Panc1 (cell line): Measurements from ENCODE around the gene NARS2.

Source experiments
- POLR2AphosphoS5 ChIP-seq: IDR thresholded peaks from 2 replicates; pipeline ENCODE4 v1.6.1; 2012; ENCODE audit warnings: mild to moderate bottlenecking, low read depth, low read length, moderate library complexity
- REST ChIP-seq, 2 experiments: IDR thresholded peaks; 2 replicates each; pipeline ENCODE4 v1.6.1; 2011 to 2012; ENCODE audit warnings: low read depth in 2 of 2, control low read depth in 1 of 2, low read length in 1 of 2, mild to moderate bottlenecking in 1 of 2, moderate library complexity in 1 of 2; ENCODE audit not compliant: insufficient read depth in 1 of 2
- TF ChIP-seq, protein P1 (sequence below): fragments of 450-650 bp; IDR thresholded peaks from 2 replicates; pipeline ENCODE4 v1.5.1; 2017; ENCODE audit warnings: mild to moderate bottlenecking

DNA sequence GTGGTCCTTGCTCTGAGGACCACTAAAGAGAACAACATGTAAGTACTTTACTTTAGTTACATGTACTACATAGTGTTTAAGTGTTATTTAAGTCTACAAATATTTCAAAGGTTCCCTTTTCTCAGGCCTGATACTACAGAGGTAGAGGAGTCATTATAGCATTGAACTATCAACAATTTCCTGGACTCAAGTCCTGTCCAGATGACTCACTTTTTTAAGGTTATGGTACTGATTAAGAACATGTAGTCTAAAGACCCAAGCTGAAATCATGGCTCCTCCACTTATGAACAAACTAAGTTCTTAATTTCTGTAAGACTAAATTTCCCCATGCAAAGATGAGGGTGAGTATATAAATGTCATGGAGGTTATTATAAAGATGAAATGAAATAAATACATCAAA, 74.7 kb downstream of the NARS2 start:
- TF ChIP-seq REST (IDR thresholded peaks at IDR 0.05; ENCODE audit: insufficient read depth in 1 of 2, low read depth in 2 of 2, low read length in 1 of 2) (no peak), POLR2AphosphoS5 (no peak)
- TF ChIP-seq, protein P1, sequence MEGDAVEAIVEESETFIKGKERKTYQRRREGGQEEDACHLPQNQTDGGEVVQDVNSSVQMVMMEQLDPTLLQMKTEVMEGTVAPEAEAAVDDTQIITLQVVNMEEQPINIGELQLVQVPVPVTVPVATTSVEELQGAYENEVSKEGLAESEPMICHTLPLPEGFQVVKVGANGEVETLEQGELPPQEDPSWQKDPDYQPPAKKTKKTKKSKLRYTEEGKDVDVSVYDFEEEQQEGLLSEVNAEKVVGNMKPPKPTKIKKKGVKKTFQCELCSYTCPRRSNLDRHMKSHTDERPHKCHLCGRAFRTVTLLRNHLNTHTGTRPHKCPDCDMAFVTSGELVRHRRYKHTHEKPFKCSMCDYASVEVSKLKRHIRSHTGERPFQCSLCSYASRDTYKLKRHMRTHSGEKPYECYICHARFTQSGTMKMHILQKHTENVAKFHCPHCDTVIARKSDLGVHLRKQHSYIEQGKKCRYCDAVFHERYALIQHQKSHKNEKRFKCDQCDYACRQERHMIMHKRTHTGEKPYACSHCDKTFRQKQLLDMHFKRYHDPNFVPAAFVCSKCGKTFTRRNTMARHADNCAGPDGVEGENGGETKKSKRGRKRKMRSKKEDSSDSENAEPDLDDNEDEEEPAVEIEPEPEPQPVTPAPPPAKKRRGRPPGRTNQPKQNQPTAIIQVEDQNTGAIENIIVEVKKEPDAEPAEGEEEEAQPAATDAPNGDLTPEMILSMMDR = no peak
